Posterior cingulate gyrus (tissue), 11 donors: ENCODE measurements around the gene GALM.
"Not testable (repeated sequence)": the region's sequence is repeated elsewhere in the genome, so short reads cannot be mapped to it uniquely, and the experiment has no call there.

Experiments used
- DNase-seq, 10 donors: peaks; one replicate each; pipeline versions ENCODE4 v3.0.0 to v3.0.0-alpha.2; 2020 to 2021; ENCODE audit warnings: mixed read lengths in 3 of 10
- intact Hi-C: fragments of 100-400 bp; cut with DNase I; formaldehyde crosslinking; loops from one replicate; pipeline ENCODE4 v1.15.1; 2023

The GALM gene

DNA sequence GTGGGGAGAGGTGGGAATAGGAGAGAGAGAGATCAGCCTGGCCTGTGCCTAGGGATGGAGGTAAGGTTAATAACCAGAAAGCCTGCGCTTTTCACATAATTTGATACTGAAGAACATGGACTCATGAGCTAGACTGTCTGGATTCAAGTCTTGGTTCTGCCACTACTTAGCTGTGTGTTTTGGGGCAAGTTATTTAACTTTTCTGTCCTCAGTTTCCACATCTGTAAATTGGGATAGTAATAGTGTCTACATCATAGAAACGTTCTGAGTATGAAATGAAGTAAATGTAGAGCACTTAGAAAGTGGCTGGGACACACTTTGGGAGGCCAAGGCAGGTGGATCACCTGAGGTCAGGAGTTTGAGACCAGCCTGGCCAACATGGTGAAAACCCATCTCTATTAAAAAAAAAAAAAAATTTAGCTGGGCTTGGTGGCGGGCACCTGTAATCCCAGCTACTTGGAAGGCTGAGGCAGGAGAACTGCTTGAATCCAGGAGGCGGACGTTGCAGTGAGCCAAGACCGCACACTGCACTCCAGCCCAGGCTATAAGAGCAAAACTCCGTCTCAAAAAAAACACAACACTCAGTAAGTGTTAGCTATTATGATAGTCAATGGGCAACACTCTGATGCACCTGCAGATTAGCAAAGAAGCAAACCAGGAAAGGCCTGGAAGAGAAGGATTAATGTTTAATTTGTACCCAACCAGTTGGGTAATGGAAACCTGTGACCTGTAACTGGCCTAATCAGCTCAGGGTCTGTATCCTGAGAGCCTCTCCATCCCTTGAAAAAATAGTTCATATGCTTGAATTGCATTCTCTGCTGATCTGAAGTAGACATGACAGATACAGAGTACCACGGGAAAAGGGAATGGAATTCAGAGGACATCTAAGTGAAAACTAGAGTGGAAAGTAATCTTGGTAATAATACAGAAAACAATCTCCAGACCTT, 6.8 kb downstream of the GALM start:
- intact Hi-C loops, result no loop called here
- no peak for DNase-seq

- DNase-seq, result peak in 1 of 10 donors; percentile 68
- intact Hi-C loops, result no loop called here
Measured at GRCh38 chr2:38676681-38677080, 10.8 kb downstream of the GALM start.

DNA sequence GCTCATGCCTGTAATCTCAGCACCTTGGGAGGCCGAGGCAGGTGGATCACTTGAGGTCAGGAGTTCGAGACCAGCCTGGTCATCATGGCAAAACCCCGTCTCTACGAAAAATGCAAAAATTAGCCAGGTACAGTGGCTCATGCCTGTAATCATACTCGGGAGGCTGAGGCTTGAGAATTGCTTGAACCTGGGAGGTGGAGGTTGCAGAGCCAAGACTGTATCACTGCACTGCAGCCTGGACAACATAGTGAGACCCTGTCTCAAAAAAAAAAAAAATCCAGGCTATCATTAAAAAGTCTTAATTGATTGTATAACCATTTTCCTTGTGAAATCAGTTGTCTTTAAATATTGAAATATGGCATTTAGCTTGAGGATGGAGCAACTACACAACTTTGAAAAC, 15.0 kb downstream of the GALM start:
- DNase-seq, result peak in 1 of 10 donors; percentile 10
- intact Hi-C loops, result not testable (repeated sequence)

GRCh38 chr2:38682008-38682575, 16.2 kb downstream of the GALM start:
- intact Hi-C loops, result no loop called here
- DNase-seq, result no peak

GRCh38 chr2:38682620-38683019, 16.7 kb downstream of the GALM start:
- peak in 1 of 10 donors; percentile 21 for DNase-seq
- intact Hi-C loops, result not testable (repeated sequence)

GRCh38 chr2:38683766-38684165, 17.9 kb downstream of the GALM start:
- intact Hi-C loops, result no loop called here
- peak in 1 of 10 donors; percentile 0 for DNase-seq

- intact Hi-C loops, result no loop called here
- DNase-seq, result peak in 1 of 10 donors; percentile 4
Measured at GRCh38 chr2:38685116-38685735, 19.3 kb downstream of the GALM start.

DNA sequence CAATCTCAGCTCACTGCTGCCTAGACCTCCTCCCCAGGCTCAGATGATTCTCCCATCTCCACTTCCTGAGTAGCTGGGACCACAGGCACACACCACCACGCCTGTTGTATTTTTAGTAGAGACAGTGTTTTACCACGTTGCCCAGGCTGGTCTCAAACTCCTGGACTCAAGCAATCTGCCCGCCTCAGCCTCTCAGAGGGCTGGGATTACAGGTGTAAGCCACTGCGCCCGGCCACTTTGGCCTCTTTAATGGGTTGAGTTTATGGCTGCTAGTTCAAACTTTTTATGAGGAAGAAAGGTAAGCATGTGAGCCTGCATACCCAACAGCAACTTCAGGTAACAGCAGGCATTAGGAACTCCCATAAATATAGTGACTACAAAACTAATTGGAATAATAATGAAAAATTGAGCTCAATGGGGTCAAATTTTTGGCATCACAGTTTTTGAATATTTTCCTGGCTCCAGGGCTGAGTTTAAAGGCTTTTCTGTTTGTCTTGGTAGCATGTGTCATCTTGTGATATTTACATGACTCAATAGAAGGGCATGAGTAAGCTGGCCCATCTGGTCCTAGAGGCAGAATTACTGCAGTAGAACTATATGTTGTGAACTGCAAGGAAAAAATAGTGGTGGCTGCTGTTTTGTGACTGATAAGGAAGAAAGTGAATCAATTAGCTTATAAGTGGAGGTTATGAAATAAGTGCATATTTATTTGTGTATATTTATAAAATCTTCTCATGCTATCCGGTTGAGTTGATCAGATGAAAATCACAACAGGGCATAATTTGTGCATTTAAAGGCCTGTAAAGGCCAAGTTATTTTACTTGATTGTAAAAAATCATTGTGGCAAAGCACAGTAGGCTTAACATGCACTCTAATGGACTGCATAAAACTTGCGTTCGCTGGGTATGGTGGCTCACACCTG, 24.8 kb downstream of the GALM start:
- intact Hi-C loops, result no loop called here
- DNase-seq, result peak in 1 of 10 donors; percentile 70

GRCh38 chr2:38691994-38692393, 26.1 kb downstream of the GALM start:
- intact Hi-C loops, result no loop called here
- no peak for DNase-seq

GRCh38 chr2:38692636-38693318, 26.9 kb downstream of the GALM start:
- intact Hi-C loops, result no loop called here
- DNase-seq, result peak in 1 of 10 donors; percentile 10

DNA sequence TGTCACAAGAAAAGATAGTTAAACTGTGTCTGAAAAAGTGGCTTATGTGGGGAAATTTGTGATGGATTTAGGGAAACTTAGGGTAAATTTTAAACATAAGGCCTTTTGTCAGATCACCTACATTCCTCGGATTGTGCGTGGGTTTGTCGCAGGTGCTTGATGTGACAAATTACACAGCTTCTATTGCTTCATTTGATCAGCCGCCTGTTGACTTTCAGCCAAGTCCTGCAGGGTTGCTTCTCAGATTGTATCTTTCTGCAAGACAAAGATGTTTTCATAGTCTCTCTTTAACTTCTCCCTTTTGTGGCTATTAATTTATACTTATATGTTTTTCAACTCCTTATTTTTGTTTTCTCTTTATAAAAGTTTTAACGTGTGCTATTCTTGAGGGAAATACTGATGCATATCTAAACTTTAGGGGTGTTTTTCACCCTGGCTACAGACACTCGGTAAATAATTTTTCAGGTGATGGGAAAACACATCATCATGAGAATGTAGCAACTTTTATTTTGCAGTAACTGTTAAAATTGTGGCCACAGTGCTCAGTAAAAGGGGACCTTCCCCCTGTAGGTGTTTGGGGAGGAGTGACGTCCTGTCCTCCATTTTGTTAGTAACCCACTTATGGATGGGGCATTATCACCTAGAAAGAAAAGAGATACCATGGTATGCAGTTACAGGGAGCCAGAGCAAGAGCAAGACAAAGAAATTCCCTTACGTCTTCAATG, 31.4 kb downstream of the GALM start:
- intact Hi-C loops, result no loop called here
- DNase-seq, result peak in 3 of 10 donors; percentile 17 to 78 (median 27)

DNA sequence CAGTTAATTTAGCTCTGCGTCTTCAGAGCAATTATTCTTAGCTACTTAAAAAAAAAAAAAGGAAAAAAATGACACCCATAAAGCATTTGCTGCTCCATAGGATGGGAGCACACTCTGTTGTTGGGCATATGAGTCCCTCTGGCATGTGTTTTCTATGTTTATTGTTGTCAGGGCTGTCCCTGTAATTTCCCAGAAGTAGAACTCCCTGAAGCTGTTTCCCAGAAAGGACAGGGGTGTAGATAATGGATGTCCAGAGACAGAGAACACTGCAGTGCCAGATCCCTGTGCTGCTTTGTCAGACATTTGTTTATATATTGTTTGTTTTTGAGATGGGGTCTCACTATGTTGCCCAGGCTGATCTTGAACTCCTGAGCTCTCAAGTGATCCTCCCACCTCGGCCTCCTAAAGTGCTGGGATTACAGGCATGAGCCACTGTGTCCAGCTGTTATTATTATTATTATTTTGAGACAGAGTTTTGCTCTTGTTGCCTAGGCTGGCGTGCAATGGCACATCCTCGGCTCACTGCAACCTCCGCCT, 32.6 kb downstream of the GALM start:
- DNase-seq, result no peak
- intact Hi-C loops, result no loop called here

GRCh38 chr2:38700113-38700785, 34.3 kb downstream of the GALM start:
- DNase-seq, result no peak
- intact Hi-C loops, result no loop called here

GRCh38 chr2:38700881-38701458, 35.1 kb downstream of the GALM start:
- no peak for DNase-seq
- intact Hi-C loops, result no loop called here

- intact Hi-C loops, result no loop called here
- no peak for DNase-seq
Measured at GRCh38 chr2:38701542-38701941, 35.6 kb downstream of the GALM start.

DNA sequence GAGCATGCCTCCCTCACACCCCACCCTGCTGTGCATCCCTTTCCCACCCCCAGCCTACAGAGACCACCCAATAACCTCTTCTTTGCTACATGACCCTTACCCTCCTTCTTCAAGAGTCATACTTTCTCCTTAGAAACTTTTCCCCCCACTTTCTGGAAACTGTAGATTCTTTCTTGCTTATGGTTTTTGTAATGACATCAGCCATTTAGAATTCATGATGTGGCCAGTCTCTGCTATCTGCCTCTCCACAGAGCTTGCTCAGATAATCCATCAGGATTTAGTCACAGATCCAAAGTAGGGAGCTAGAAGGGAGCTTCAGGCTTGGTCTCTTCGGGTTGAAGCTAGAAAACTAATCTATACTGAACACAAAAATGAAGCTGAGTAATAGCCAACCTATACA, 36.5 kb downstream of the GALM start:
- DNase-seq, result no peak
- intact Hi-C loops, result no loop called here

GRCh38 chr2:38703336-38703735, 37.4 kb downstream of the GALM start:
- intact Hi-C loops, DNase-seq: not testable (repeated sequence)

- intact Hi-C loops, result no loop called here
- DNase-seq, result no peak
Measured at GRCh38 chr2:38704664-38705063, 38.8 kb downstream of the GALM start.
